Omental fat pad (tissue), 4 donors: ENCODE measurements around the gene TCTN2. TPM values are rescaled to one million over a fixed set of nuclear protein-coding genes. Genes with fewer than 3 reads are reported as not detected.

ENCODE experiments used
- ATAC-seq: fragments of 150-250 bp; one replicate; pipeline ENCODE4 v1.9.1; 2016; ENCODE audit warnings: mild to moderate bottlenecking, moderate library complexity; ENCODE audit not compliant: low FRiP score
- DNase-seq: peaks from one replicate; pipeline ENCODE4 v3.0.0-alpha.2; 2019; ENCODE audit warnings: low spot score
- CTCF ChIP-seq, 3 donors: fragments of 450-650 bp; IDR thresholded peaks; one replicate each; pipeline ENCODE4 v1.5.1; 2016 to 2017; ENCODE audit warnings: antibody characterized with exemption in 3 of 3, mild to moderate bottlenecking in 3 of 3, moderate library complexity in 2 of 3
- total RNA-seq, 4 donors: library from RNA; depleted of rRNA; stranded (reverse); fragments of >200 nt; gene quantifications; one replicate each; pipeline ENCODE4 v1.1.0, GENCODE V29; 2016

The TCTN2 gene
- total RNA-seq, 4 donors from 2014 or later, result 5.4 to 7.3 (median 6.8) TPM

- ATAC-seq, result no peak
- DNase-seq, result no peak
- TF ChIP-seq CTCF (IDR thresholded peaks at IDR 0.05), result no peak
These were observed 50.3 kb downstream of the TCTN2 start for GRCh38 chr12:123721245-123721644.

DNA sequence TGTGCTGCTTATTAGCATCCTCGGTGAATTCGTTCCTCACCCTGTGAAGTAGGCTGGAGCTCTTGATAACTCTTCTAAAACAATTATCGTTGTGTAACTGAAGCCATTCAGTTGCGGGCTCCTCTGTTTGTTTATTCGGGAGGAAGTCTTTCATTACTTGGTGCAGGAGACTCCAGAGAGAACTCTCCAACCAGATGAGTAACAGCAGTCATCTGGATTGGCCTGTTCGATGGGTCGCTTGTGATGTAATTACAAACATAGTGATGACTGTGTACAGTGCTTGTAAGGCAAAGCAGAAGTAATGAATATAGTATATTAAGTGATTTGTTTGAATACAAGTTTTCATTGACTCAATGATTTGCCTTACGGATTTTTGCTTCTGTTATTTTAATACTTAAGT is 52.1 kb downstream of the TCTN2 start:
- DNase-seq, result no peak
- ATAC-seq, result no peak
- TF ChIP-seq CTCF (IDR thresholded peaks at IDR 0.05), result no peak

DNA sequence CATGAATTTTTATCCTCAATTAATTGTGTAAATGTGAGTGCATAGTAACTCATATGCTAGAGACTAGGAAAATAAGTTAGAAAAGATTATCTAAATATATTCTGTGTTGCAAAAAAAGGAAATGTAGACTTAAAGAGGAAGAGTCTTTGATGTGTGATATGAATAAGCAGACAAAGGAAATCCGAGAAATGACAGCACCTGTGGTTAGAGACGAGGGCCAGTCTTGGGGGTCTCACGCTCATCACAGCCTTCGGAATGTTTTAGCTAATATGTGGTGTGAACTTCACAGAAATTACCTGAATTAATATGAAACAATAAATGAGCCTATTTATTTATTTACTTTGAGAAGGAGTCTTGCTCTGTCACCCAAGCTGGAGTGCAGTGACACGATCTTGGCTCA is 52.9 kb downstream of the TCTN2 start:
- no peak for TF ChIP-seq CTCF (IDR thresholded peaks at IDR 0.05)
- no peak for DNase-seq
- ATAC-seq, result no peak

- no peak for DNase-seq
- no peak for TF ChIP-seq CTCF (IDR thresholded peaks at IDR 0.05)
- ATAC-seq, result no peak
These were observed 55.3 kb downstream of the TCTN2 start for GRCh38 chr12:123726244-123726643.

GRCh38 chr12:123726962-123727361 is 56.0 kb downstream of the TCTN2 start:
- DNase-seq (no peak), ATAC-seq (no peak)
- TF ChIP-seq CTCF (IDR thresholded peaks at IDR 0.05), result no peak

GRCh38 chr12:123727878-123728277 is 57.0 kb downstream of the TCTN2 start:
- ATAC-seq (no peak), DNase-seq (no peak)
- no peak for TF ChIP-seq CTCF (IDR thresholded peaks at IDR 0.05)

GRCh38 chr12:123731596-123731995 is 60.7 kb downstream of the TCTN2 start:
- ATAC-seq, result no peak
- no peak for DNase-seq
- TF ChIP-seq CTCF (IDR thresholded peaks at IDR 0.05), result no peak
